Glomerular visceral epithelial cell (primary cell): ENCODE measurements around the gene DNHD1.
"Not testable (repeated sequence)": the region's sequence is repeated elsewhere in the genome, so short reads cannot be mapped to it uniquely, and the experiment has no call there.

ENCODE experiments used
- DNase-seq: peaks from one replicate; pipeline ENCODE4 v3.0.0-alpha.2; 2016; ENCODE audit errors: extremely low spot score

The DNHD1 gene

GRCh38 chr11:6480299-6480914, 16.7 kb upstream of the DNHD1 start:
- no peak for DNase-seq

- DNase-seq: peak; percentile 96
Measured at GRCh38 chr11:6481012-6481923, 15.8 kb upstream of the DNHD1 start, which contains the start of the genes ARFIP2 and TIMM10B. Gene ARFIP2, minus strand, starts transcription at chr11:6481331. Its CDS starts 910 bp downstream, at chr11:6480421. Gene TIMM10B, plus strand, starts transcription at chr11:6481501. Its CDS starts 16 bp downstream, at chr11:6481517.

GRCh38 chr11:6481924-6482275, 15.2 kb upstream of the DNHD1 start:
- no peak for DNase-seq

- DNase-seq: no peak
Measured at GRCh38 chr11:6482441-6482840, 14.6 kb upstream of the DNHD1 start.

GRCh38 chr11:6483015-6483414, 14.1 kb upstream of the DNHD1 start:
- DNase-seq: no peak

- DNase-seq: no peak
Measured at GRCh38 chr11:6485661-6486060, 11.4 kb upstream of the DNHD1 start.

GRCh38 chr11:6486256-6486655, 10.8 kb upstream of the DNHD1 start:
- no peak for DNase-seq

GRCh38 chr11:6486938-6487337, 10.1 kb upstream of the DNHD1 start:
- no peak for DNase-seq

GRCh38 chr11:6488342-6488741, 8.7 kb upstream of the DNHD1 start:
- DNase-seq: no peak

- DNase-seq: no peak
Measured at GRCh38 chr11:6488821-6489220, 8.3 kb upstream of the DNHD1 start.

- DNase-seq: no peak
Measured at GRCh38 chr11:6489306-6489705, 7.8 kb upstream of the DNHD1 start.

- no peak for DNase-seq
Measured at GRCh38 chr11:6498121-6498520, 1.0 kb downstream of the DNHD1 start.

- DNase-seq: no peak
Measured at GRCh38 chr11:6498544-6498943, 1.5 kb downstream of the DNHD1 start.

GRCh38 chr11:6502382-6502781, 5.3 kb downstream of the DNHD1 start:
- no peak for DNase-seq

GRCh38 chr11:6504166-6504565, 7.1 kb downstream of the DNHD1 start:
- DNase-seq: no peak

GRCh38 chr11:6505577-6506240, 8.6 kb downstream of the DNHD1 start:
- peak; percentile 34 for DNase-seq

GRCh38 chr11:6516865-6517264, 19.8 kb downstream of the DNHD1 start:
- DNase-seq: no peak

- DNase-seq: no peak
Measured at GRCh38 chr11:6520265-6520664, 23.2 kb downstream of the DNHD1 start.

- DNase-seq: not testable (repeated sequence)
Measured at GRCh38 chr11:6521946-6522345, 24.9 kb downstream of the DNHD1 start.

- peak; percentile 21 for DNase-seq
Measured at GRCh38 chr11:6523253-6523652, 26.2 kb downstream of the DNHD1 start.

GRCh38 chr11:6526411-6527135, 29.5 kb downstream of the DNHD1 start:
- DNase-seq: no peak

- no peak for DNase-seq
Measured at GRCh38 chr11:6529266-6529665, 32.2 kb downstream of the DNHD1 start.
